Measurements from ENCODE around the gene IMPACT.

IMPACT gene

DNA sequence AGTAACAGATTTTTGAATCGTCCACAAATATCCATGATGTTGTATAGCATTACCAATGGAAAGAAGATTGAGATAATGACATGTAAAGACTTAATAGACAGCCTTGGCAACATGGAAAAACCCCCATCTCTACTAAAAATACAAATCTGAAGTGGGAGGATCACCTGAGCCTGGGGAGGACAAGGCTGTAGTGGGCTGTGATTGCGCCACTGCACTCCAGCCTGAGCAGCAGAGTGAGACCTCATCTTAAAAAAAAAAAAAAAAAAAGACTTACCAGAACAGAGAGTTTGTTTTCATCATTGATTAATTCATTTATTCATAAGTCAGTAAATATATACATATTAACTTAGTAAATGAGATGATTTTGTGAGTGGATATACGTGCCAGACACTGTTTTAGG lies 21.9 kb upstream of the IMPACT start:
- DNase-seq (ENCODE audit: low spot score): no peak
- Histone ChIP-seq H3K27me3 (ENCODE audit: insufficient read depth, poor library complexity, severe bottlenecking) (no peaks in the 10 kb centered on the region), H3K4me1 (ENCODE audit: insufficient read depth, poor library complexity, severe bottlenecking) (no peaks in the 10 kb centered on the region), H3K36me3 (ENCODE audit: low read depth) (no peaks in the 10 kb centered on the region), H3K9me3 (ENCODE audit: severe bottlenecking) (no peaks in the 10 kb centered on the region), H3K27ac (ENCODE audit: poor library complexity, severe bottlenecking) (no peak overlapping the region), H3K4me3 (ENCODE audit: severe bottlenecking) (no peak overlapping the region)
- TF ChIP-seq, protein P1, sequence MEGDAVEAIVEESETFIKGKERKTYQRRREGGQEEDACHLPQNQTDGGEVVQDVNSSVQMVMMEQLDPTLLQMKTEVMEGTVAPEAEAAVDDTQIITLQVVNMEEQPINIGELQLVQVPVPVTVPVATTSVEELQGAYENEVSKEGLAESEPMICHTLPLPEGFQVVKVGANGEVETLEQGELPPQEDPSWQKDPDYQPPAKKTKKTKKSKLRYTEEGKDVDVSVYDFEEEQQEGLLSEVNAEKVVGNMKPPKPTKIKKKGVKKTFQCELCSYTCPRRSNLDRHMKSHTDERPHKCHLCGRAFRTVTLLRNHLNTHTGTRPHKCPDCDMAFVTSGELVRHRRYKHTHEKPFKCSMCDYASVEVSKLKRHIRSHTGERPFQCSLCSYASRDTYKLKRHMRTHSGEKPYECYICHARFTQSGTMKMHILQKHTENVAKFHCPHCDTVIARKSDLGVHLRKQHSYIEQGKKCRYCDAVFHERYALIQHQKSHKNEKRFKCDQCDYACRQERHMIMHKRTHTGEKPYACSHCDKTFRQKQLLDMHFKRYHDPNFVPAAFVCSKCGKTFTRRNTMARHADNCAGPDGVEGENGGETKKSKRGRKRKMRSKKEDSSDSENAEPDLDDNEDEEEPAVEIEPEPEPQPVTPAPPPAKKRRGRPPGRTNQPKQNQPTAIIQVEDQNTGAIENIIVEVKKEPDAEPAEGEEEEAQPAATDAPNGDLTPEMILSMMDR (IDR thresholded peaks at IDR 0.05; ENCODE audit: poor library complexity, severe bottlenecking): no peak
- ATAC-seq (ENCODE audit: low read depth): no peak

DNA sequence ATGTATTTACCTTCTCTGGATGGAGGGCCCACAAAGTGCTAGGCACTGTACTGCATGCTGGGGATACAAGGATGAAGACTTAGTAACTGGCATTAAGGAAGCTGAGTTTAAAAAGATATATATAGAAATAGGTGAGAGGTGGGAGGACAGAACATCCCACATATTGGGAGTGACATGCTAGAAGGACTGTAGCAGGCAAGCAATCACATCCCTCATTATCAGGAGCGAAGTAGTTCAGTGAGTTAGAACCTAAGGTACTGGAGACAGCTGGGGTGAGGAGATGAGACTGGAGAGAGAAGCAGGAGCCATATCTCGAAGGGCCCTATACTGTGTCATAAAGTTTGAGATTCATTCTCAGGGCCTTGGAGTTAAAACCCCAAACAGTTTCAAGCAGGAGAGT lies 18.0 kb upstream of the IMPACT start:
- Histone ChIP-seq H3K36me3 (ENCODE audit: low read depth) (no peaks in the 10 kb centered on the region), H3K27ac (ENCODE audit: poor library complexity, severe bottlenecking) (no peak overlapping the region), H3K4me3 (ENCODE audit: severe bottlenecking) (no peak overlapping the region), H3K9me3 (ENCODE audit: severe bottlenecking) (no peaks in the 10 kb centered on the region), H3K27me3 (ENCODE audit: insufficient read depth, poor library complexity, severe bottlenecking) (no peaks in the 10 kb centered on the region), H3K4me1 (ENCODE audit: insufficient read depth, poor library complexity, severe bottlenecking) (no peaks in the 10 kb centered on the region)
- no peak for DNase-seq (ENCODE audit: low spot score)
- TF ChIP-seq, protein P1 (IDR thresholded peaks at IDR 0.05; ENCODE audit: poor library complexity, severe bottlenecking): no peak
- ATAC-seq (ENCODE audit: low read depth): no peak

DNA sequence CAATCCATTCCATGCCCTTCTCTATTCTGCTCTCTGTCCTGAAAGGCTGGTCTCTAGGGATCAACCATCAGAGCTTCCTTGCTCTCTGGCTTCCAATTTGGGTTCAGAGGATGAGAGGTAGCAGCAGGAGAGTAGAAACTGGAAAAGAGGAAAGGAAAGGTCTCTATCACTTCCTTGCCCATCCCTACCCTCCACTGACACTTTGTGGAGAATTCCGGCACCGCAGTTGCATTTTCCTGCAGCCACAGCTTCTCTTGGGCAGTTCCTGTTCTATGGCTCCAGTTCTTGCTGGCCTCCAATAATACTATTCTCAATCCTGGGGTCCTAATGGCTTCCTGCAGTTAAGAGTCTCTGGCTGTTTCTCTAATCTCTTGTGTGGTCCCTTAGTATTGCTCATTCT lies 13.3 kb upstream of the IMPACT start:
- ATAC-seq (ENCODE audit: low read depth) (peak; percentile 23; the same call in 2 of the 3 replicates), DNase-seq (ENCODE audit: low spot score) (no peak)
- Histone ChIP-seq H3K4me3 (ENCODE audit: severe bottlenecking) (no peak overlapping the region), H3K27me3 (ENCODE audit: insufficient read depth, poor library complexity, severe bottlenecking) (no peaks in the 10 kb centered on the region), H3K4me1 (ENCODE audit: insufficient read depth, poor library complexity, severe bottlenecking) (no peaks in the 10 kb centered on the region), H3K36me3 (ENCODE audit: low read depth) (no peaks in the 10 kb centered on the region), H3K27ac (ENCODE audit: poor library complexity, severe bottlenecking) (no peak overlapping the region), H3K9me3 (ENCODE audit: severe bottlenecking) (no peaks in the 10 kb centered on the region)
- TF ChIP-seq, protein P1 (IDR thresholded peaks at IDR 0.05; ENCODE audit: poor library complexity, severe bottlenecking): peak; percentile 48

DNA sequence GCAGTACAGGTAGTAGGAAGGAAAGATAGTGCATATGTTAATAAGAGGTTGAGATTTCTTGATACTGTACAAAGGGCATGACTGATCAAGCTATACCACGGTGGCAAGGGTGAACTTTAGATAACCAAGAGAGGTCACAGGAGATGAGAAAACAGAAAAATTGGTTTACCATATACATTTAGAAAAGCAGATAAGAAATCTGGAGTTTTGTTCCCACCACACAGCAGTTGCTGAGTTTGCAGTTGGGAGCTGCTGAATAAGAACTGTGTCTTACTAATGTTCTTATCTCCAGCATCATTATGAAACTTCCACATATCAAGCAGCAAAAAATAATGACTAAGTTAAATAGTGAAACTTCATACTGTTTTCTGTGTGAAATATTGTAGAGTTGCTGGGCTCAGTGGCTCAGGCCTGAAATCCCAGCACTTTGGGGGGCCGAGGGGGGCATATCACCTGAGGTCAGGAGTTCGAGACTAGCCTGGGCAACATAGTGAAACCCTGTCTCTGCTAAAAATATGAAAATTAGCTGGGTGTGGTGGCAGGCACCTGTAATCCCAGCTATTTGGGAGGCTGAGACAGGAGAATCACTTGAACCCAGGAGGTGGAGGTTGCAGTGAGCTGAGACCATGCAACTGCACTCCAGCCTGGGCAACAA lies 12.0 kb upstream of the IMPACT start:
- Histone ChIP-seq H3K4me1 (ENCODE audit: insufficient read depth, poor library complexity, severe bottlenecking) (no peaks in the 10 kb centered on the region), H3K9me3 (ENCODE audit: severe bottlenecking) (no peaks in the 10 kb centered on the region), H3K36me3 (ENCODE audit: low read depth) (no peaks in the 10 kb centered on the region), H3K27ac (ENCODE audit: poor library complexity, severe bottlenecking) (no peak overlapping the region), H3K27me3 (ENCODE audit: insufficient read depth, poor library complexity, severe bottlenecking) (no peaks in the 10 kb centered on the region), H3K4me3 (ENCODE audit: severe bottlenecking) (no peak overlapping the region)
- ATAC-seq (ENCODE audit: low read depth): no peak
- TF ChIP-seq, protein P1 (IDR thresholded peaks at IDR 0.05; ENCODE audit: poor library complexity, severe bottlenecking): no peak
- DNase-seq (ENCODE audit: low spot score): no peak

DNA sequence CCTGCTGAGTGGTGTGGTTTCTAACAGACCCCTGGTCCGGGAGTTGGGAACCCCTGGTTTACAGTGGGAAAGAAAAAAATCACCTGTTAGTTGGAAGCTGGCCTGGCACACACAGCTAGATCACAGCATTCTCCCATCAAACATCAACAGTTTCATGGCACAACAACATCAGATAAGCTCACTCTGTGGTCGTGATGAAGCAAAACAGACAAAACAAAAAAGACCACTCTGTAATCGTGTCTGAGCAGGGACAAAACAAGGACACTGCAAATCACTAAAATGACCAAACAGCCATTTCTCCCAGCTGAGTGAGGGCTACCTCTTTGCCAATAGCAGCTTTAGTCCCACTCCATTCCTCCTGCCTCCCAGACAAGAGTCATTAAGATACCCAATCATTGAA lies 9.0 kb upstream of the IMPACT start:
- no peaks in the 10 kb centered on the region for H3K27me3 ChIP-seq (ENCODE audit: insufficient read depth, poor library complexity, severe bottlenecking)
- DNase-seq (ENCODE audit: low spot score): no peak
- H3K4me3 ChIP-seq (ENCODE audit: severe bottlenecking): no peak overlapping the region
- no peaks in the 10 kb centered on the region for H3K9me3 ChIP-seq (ENCODE audit: severe bottlenecking)
- TF ChIP-seq, protein P1 (IDR thresholded peaks at IDR 0.05; ENCODE audit: poor library complexity, severe bottlenecking): no peak
- H3K27ac ChIP-seq (ENCODE audit: poor library complexity, severe bottlenecking): no peak overlapping the region
- H3K36me3 ChIP-seq (ENCODE audit: low read depth): no peaks in the 10 kb centered on the region
- ATAC-seq (ENCODE audit: low read depth): no peak
- H3K4me1 ChIP-seq (ENCODE audit: insufficient read depth, poor library complexity, severe bottlenecking): no peaks in the 10 kb centered on the region

Data from RWPE2 (cell line).